ENCODE data around the gene MIS12.

GRCh38 chr17:5500247-5500588 is 13.9 kb downstream of the MIS12 start:
- no peak for TF ChIP-seq CTCF (IDR thresholded peaks at IDR 0.05 in 4 of 5, conservative IDR thresholded peaks at IDR 0.05 in 1 of 5)
- TF ChIP-seq POLR2A (IDR thresholded peaks at IDR 0.05), result no peak
